Smooth muscle cell (in vitro differentiated cells): Measurements from ENCODE around the gene C5orf52. TPM values are rescaled to one million over a fixed set of nuclear protein-coding genes. Genes with fewer than 3 reads are reported as not detected.
"Not testable (repeated sequence)": the region's sequence is repeated elsewhere in the genome, so short reads cannot be mapped to it uniquely, and the experiment has no call there.

Source experiments
- DNase-seq: peaks from one replicate; lab custom pipeline; 2025; ENCODE audit not compliant: unreplicated experiment; lab: John Stamatoyannopoulos, UW
- H2AFZ ChIP-seq: fragments of 200-600 bp; sonication (generic); 2 replicates; pipeline ENCODE4 v1.6.0; 2016; ENCODE audit warnings: antibody characterized with exemption, low read depth, mild to moderate bottlenecking
- H3F3A ChIP-seq: fragments of 200-600 bp; sonication (generic); 2 replicates; pipeline ENCODE4 v1.6.0; 2017; ENCODE audit warnings: antibody characterized with exemption, low read depth
- H3K27ac ChIP-seq: fragments of 200-600 bp; sonication (generic); 2 replicates; pipeline ENCODE4 v1.5.1; 2016; ENCODE audit warnings: low read depth, mild to moderate bottlenecking
- H3K27me3 ChIP-seq: fragments of 200-600 bp; sonication (generic); 2 replicates; pipeline ENCODE4 v1.6.1; 2016; ENCODE audit warnings: low read depth, mild to moderate bottlenecking
- H3K36me3 ChIP-seq: fragments of 200-600 bp; sonication (generic); 2 replicates; pipeline ENCODE4 v1.5.1; 2016; ENCODE audit warnings: low read depth
- H3K4me1 ChIP-seq: fragments of 200-600 bp; sonication (generic); 2 replicates; pipeline ENCODE4 v1.5.1; 2016; ENCODE audit warnings: low read depth
- H3K4me2 ChIP-seq: fragments of 200-600 bp; sonication (generic); 2 replicates; pipeline ENCODE4 v1.6.0; 2016; ENCODE audit warnings: mild to moderate bottlenecking
- H3K4me3 ChIP-seq: fragments of 200-600 bp; sonication (generic); 2 replicates; pipeline ENCODE4 v1.5.1; 2016; ENCODE audit warnings: mild to moderate bottlenecking
- H3K79me2 ChIP-seq: fragments of 200-600 bp; sonication (generic); 2 replicates; pipeline ENCODE4 v1.6.0; 2016; ENCODE audit warnings: low read depth, mild to moderate bottlenecking
- H3K9ac ChIP-seq: fragments of 200-600 bp; sonication (generic); 2 replicates; pipeline ENCODE4 v1.6.0; 2016; ENCODE audit warnings: low read depth
- H3K9me3 ChIP-seq: fragments of 200-600 bp; sonication (generic); replicated peaks from 2 replicates; pipeline ENCODE4 v1.5.1; 2016; ENCODE audit warnings: low read depth
- H4K20me1 ChIP-seq: fragments of 200-600 bp; sonication (generic); 2 replicates; pipeline ENCODE4 v1.6.0; 2016; ENCODE audit warnings: low read depth
- WGBS: methylation state at CpG from one replicate; pipeline ENCODE4 v1.1.7; 2016; ENCODE audit warnings: low lambda C conversion rate; 5-methylcytosine and 5-hydroxymethylcytosine counted together
- polyA plus RNA-seq: library from polyadenylated mRNA; unstranded; fragments of >200 nt; fragmentation: Nextera tagmentation; extraction: Ambion mirVana; gene quantifications from 2 replicates; pipeline ENCODE4 v1.2.1, GENCODE V29; 2016
- total RNA-seq: library from RNA; depleted of rRNA; stranded (reverse); fragments of >200 nt; gene quantifications from 2 replicates; pipeline ENCODE4 v1.2.3, GENCODE V29; 2014
- TF ChIP-seq, protein P1 (sequence below): fragments of 200-600 bp; sonication (generic); IDR thresholded peaks from 2 replicates; pipeline ENCODE4 v1.5.1; 2017; ENCODE audit warnings: borderline replicate concordance, mild to moderate bottlenecking, antibody characterized with exemption; ENCODE audit not compliant: insufficient read depth, poor library complexity, severe bottlenecking

C5orf52 gene
- total and polyA plus RNA-seq, 2 experiments from 2014 or later: not detected

GRCh38 chr5:157687198-157687554 lies 15.8 kb downstream of the C5orf52 start:
- TF ChIP-seq, protein P1, sequence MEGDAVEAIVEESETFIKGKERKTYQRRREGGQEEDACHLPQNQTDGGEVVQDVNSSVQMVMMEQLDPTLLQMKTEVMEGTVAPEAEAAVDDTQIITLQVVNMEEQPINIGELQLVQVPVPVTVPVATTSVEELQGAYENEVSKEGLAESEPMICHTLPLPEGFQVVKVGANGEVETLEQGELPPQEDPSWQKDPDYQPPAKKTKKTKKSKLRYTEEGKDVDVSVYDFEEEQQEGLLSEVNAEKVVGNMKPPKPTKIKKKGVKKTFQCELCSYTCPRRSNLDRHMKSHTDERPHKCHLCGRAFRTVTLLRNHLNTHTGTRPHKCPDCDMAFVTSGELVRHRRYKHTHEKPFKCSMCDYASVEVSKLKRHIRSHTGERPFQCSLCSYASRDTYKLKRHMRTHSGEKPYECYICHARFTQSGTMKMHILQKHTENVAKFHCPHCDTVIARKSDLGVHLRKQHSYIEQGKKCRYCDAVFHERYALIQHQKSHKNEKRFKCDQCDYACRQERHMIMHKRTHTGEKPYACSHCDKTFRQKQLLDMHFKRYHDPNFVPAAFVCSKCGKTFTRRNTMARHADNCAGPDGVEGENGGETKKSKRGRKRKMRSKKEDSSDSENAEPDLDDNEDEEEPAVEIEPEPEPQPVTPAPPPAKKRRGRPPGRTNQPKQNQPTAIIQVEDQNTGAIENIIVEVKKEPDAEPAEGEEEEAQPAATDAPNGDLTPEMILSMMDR: no peak

DNA sequence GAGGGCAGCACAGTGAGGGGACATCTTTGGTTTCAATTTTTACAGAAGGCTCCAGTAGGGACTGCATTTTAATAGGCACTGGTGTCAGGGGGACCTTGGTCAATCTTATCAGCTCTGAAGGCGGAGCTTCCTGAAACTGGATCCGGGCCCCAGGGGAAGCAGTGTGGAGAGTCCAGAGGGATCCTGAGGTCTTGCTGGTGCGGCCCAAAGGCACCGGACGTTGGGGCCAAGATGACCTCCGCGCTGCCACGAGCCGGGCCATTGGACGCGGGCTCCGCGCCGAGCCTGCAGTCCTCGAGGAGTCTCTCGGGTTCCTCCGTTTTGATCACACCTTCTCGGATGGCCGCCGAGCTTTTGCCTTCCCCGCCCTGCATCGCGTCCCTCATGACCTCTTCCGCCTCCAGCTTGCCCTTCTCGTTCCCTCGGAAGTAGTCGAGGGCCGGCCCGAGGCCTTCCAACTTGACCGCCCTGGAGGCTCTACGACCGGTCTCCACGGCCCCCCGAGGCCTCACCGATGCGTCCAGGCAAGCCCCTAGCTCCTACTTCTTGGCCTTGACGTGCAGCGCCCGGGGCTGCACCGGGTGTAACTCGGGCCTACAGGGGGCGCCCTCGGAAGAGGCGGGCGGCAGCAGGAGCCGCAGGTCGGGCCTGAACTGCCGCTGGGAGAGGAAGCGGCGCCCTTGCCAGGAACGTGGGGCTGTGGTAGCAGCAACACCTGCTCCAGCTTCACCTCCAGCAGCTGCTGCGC lies 18.8 kb downstream of the C5orf52 start:
- WGBS: 97% methylated on average over 28 of the region's 52 CpGs
- H3K9ac ChIP-seq: no peak overlapping the region

More at GRCh38 chr5:157687198-157687554, 15.8 kb downstream of the C5orf52 start:
- no peaks in the 10 kb centered on the region for H3K9me3 ChIP-seq
- no peak overlapping the region for H3K4me2 ChIP-seq
- H3K27me3 ChIP-seq: no peaks in the 10 kb centered on the region
- no peak overlapping the region for H2AFZ ChIP-seq
- H4K20me1 ChIP-seq: no peaks in the 10 kb centered on the region
- no peaks in the 10 kb centered on the region for H3K36me3 ChIP-seq
- no peak overlapping the region for H3K9ac ChIP-seq
- no peak for DNase-seq
- H3K79me2 ChIP-seq: no peaks in the 10 kb centered on the region
- H3K4me1 ChIP-seq: no peaks in the 10 kb centered on the region
- no peak overlapping the region for H3K27ac ChIP-seq
- no peak overlapping the region for H3K4me3 ChIP-seq
- H3F3A ChIP-seq: no peaks in the 10 kb centered on the region
- 97% methylated on average over 1 of the region's 1 CpG for WGBS

DNA sequence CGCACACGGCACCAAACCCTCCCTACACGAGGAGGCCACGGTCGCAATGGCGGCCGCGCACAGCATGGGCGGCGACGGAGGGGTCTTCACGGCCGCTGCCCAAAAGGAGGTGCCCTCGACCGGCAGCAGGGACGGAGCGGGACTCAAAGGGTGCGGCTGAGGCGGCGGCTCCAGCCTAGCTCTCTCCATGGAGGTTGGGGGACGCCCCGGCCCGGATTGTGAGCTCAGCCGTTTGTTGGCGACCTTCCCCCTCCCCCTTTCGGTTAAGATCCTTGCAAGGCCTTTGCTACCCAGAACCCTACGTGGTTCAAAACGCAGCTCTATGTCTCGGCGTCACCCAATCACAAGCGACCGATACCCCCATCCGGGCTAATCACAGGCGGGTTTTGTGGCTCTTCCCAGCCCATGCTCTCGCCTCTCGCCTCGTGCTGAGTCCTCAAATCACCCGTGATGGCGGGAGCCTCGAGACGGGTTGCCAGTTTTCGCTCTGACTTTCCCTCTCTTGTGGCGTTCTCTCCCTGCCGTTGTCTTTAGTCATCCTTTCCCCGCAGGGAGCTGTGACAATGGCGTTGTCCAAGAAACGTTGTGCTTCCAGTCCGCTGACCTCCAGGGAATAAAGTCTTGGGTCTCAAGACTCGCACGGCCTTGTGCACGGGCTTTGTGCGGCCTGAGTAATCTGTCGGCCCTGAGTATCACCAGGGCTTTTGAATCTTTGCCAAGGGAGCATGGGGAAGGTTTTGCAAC lies 19.5 kb downstream of the C5orf52 start:
- no peaks in the 10 kb centered on the region for H3K36me3 ChIP-seq
- H3K79me2 ChIP-seq: no peaks in the 10 kb centered on the region
- H3K9ac ChIP-seq: no peak overlapping the region
- no peak for DNase-seq
- no peaks in the 10 kb centered on the region for H3F3A ChIP-seq
- no peaks in the 10 kb centered on the region for H3K9me3 ChIP-seq
- no peak overlapping the region for H3K4me2 ChIP-seq
- H3K4me1 ChIP-seq: no peaks in the 10 kb centered on the region
- 96% methylated on average over 47 of the region's 53 CpGs for WGBS
- no peaks in the 10 kb centered on the region for H4K20me1 ChIP-seq
- TF ChIP-seq, protein P1: no peak
- H3K27ac ChIP-seq: no peak overlapping the region
- H2AFZ ChIP-seq: no peak overlapping the region
- no peaks in the 10 kb centered on the region for H3K27me3 ChIP-seq
- no peak overlapping the region for H3K4me3 ChIP-seq

More for the DNA sequence above, 18.8 kb downstream of the C5orf52 start:
- Histone ChIP-seq H3K9me3 (no peaks in the 10 kb centered on the region), H3K79me2 (no peaks in the 10 kb centered on the region), H3K27me3 (no peaks in the 10 kb centered on the region), H3K4me3 (no peak overlapping the region), H3K36me3 (no peaks in the 10 kb centered on the region), H3K4me2 (no peak overlapping the region), H4K20me1 (no peaks in the 10 kb centered on the region), H3K27ac (no peak overlapping the region), H2AFZ (no peak overlapping the region), H3F3A (no peaks in the 10 kb centered on the region), H3K4me1 (no peaks in the 10 kb centered on the region)
- TF ChIP-seq, protein P1: no peak
- DNase-seq: no peak

DNA sequence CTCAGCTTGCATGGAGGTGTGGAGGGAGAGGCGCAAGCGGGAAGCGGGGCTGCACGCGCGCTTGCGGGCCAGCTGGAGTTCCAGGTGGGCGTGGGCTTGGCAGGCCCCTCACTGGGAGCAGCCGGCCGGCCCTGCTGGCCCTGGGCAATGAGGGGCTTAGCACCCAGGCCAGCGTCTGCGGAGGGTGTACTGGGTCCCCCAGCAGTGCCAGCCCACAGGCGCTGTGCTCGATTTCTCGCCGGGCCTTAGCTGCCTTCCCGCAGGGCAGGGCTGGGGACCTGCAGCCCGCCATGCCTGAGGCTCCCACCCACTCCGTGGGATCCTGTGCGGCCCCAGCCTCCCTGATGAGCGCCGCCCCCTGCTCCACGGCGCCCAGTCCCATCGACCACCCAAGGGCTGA lies 22.5 kb downstream of the C5orf52 start:
- not testable (repeated sequence) for H2AFZ ChIP-seq, DNase-seq

DNA sequence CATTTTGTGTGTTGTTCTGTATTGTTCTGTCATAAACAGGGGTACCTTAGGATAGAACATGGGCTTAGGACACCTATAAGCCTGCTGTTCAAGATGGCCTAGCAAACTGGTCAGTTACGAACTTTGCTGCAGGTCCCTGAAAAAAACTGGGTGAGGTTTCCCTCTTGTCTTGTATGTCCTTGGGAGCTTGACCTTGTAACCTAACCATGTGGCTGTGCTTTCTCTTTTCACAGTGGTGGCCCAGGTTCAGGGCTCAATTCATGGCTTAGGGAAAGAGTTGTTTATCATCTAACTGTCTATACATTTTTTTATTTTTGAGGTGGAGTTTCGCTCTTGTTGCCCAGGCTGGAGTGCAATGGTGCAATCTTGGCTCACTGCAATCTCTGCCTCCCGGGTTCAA lies 24.8 kb downstream of the C5orf52 start:
- not testable (repeated sequence) for H3K27me3 ChIP-seq, H4K20me1 ChIP-seq, H3K4me2 ChIP-seq, DNase-seq, H3K4me3 ChIP-seq, H2AFZ ChIP-seq, H3K4me1 ChIP-seq, H3K36me3 ChIP-seq, H3K79me2 ChIP-seq, H3K9me3 ChIP-seq, H3K27ac ChIP-seq, H3F3A ChIP-seq, H3K9ac ChIP-seq
- WGBS: 88% methylated on average over 3 of the region's 3 CpGs

More for the DNA sequence above, 22.5 kb downstream of the C5orf52 start:
- H3K4me3 ChIP-seq, H3K4me1 ChIP-seq, H3K27me3 ChIP-seq, H3K27ac ChIP-seq, H3K4me2 ChIP-seq, H3K9me3 ChIP-seq, H3K9ac ChIP-seq, H4K20me1 ChIP-seq, H3F3A ChIP-seq, H3K36me3 ChIP-seq, H3K79me2 ChIP-seq: not testable (repeated sequence)
- 94% methylated on average over 25 of the region's 25 CpGs for WGBS

GRCh38 chr5:157698674-157699073 lies 27.3 kb downstream of the C5orf52 start:
- DNase-seq, H4K20me1 ChIP-seq, H3F3A ChIP-seq, H2AFZ ChIP-seq, H3K36me3 ChIP-seq, H3K4me2 ChIP-seq, H3K79me2 ChIP-seq, H3K4me3 ChIP-seq, H3K4me1 ChIP-seq, H3K27ac ChIP-seq, H3K27me3 ChIP-seq, H3K9me3 ChIP-seq, H3K9ac ChIP-seq: not testable (repeated sequence)
- 85% methylated on average over 4 of the region's 4 CpGs for WGBS
